Progenitor cell of endocrine pancreas (in vitro differentiated cells): Measurements from ENCODE around the gene SHROOM1. TPM values are rescaled to one million over a fixed set of nuclear protein-coding genes. Genes with fewer than 3 reads are reported as not detected.
A peak's percentile ranks its signal among the peaks of the same experiment; 100 is the strongest.

Experiments
- DNase-seq: peaks from one replicate; pipeline ENCODE4 v3.0.0; 2021; ENCODE audit warnings: low spot score; ENCODE audit not compliant: unreplicated experiment
- H3K27ac Mint-ChIP-seq: 2 replicates; pipeline ENCODE4 v1.8.0; 2021; ENCODE audit warnings: mild to moderate bottlenecking, moderate library complexity, mixed read lengths
- H3K27me3 Mint-ChIP-seq: 2 replicates; pipeline ENCODE4 v1.8.0; 2021; ENCODE audit warnings: mixed read lengths
- H3K36me3 Mint-ChIP-seq: 2 replicates; pipeline ENCODE4 v1.8.0; 2022; ENCODE audit warnings: mixed read lengths; ENCODE audit not compliant: insufficient read depth
- H3K4me1 Mint-ChIP-seq: 2 replicates; pipeline ENCODE4 v1.8.0; 2021; ENCODE audit warnings: low read depth, mixed read lengths
- H3K4me3 Mint-ChIP-seq: 2 replicates; pipeline ENCODE4 v1.8.0; 2021; ENCODE audit warnings: low read depth, mild to moderate bottlenecking, moderate library complexity, mixed read lengths
- H3K9me3 Mint-ChIP-seq: 2 replicates; pipeline ENCODE4 v1.8.0; 2021; ENCODE audit warnings: low read depth, mixed read lengths
- total RNA-seq: library from RNA; stranded (reverse); gene quantifications from 2 replicates; pipeline ENCODE4 v1.2.1, GENCODE V29; 2021
- TF ChIP-seq, protein P1 (sequence below): fragments of 200-600 bp; sonication (generic); IDR thresholded peaks from one replicate; pipeline ENCODE4 v1.5.0; 2021; ENCODE audit warnings: antibody characterized with exemption, mild to moderate bottlenecking; ENCODE audit not compliant: unreplicated experiment

Gene SHROOM1
- total RNA-seq, 1 donor from 2014 or later: 10.0 TPM

DNA sequence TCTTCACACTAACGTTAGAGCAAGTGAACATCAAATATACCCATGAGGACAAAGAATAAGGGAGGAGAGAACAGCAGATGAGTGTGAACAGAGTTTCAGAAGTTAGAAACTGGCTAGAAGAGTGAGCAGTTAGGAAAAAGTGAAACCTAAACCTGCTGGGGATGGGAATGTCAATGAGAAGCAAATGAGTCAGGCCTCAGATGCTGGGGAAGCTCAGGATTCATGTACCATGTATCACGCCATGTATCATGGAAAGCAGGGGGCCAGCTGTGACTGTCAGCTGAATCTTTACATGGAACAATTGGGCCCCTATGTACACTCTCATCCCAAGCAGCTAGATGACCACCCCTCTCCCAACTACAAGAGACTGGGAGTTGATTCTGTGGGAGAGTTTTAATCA is 19.6 kb upstream of the SHROOM1 start:
- Mint-ChIP-seq H3K4me1 (peaks cover 5% of the 10 kb centered on the region), H3K27ac (no peak overlapping the region), H3K9me3 (no peaks in the 10 kb centered on the region), H3K36me3 (no peaks in the 10 kb centered on the region), H3K4me3 (no peak overlapping the region), H3K27me3 (no peaks in the 10 kb centered on the region)
- DNase-seq: no peak
- TF ChIP-seq, protein P1, sequence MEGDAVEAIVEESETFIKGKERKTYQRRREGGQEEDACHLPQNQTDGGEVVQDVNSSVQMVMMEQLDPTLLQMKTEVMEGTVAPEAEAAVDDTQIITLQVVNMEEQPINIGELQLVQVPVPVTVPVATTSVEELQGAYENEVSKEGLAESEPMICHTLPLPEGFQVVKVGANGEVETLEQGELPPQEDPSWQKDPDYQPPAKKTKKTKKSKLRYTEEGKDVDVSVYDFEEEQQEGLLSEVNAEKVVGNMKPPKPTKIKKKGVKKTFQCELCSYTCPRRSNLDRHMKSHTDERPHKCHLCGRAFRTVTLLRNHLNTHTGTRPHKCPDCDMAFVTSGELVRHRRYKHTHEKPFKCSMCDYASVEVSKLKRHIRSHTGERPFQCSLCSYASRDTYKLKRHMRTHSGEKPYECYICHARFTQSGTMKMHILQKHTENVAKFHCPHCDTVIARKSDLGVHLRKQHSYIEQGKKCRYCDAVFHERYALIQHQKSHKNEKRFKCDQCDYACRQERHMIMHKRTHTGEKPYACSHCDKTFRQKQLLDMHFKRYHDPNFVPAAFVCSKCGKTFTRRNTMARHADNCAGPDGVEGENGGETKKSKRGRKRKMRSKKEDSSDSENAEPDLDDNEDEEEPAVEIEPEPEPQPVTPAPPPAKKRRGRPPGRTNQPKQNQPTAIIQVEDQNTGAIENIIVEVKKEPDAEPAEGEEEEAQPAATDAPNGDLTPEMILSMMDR: no peak

DNA sequence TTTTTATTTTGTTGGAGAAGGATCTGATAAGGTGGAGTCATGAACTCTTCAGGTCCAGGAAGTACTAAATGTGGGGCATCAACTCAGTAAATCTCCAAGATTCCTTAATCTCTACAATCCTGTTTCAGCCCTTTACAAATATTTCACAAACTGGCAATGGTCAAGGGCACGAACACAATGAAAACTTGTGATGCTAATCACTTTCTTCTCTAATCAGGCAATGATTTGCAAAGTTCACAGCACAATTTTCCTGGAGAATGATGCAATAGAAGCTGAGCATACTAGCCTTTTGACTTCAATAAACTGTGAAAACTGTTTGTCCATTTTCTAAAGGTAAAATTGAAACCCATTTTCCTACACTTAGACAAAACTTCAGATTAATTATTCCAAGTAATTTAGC is 18.9 kb upstream of the SHROOM1 start:
- Mint-ChIP-seq H3K9me3 (no peaks in the 10 kb centered on the region), H3K27me3 (no peaks in the 10 kb centered on the region), H3K4me1 (peaks cover 5% of the 10 kb centered on the region), H3K36me3 (no peaks in the 10 kb centered on the region), H3K4me3 (no peak overlapping the region), H3K27ac (peak overlapping the region; percentile 80)
- TF ChIP-seq, protein P1: no peak
- no peak for DNase-seq

DNA sequence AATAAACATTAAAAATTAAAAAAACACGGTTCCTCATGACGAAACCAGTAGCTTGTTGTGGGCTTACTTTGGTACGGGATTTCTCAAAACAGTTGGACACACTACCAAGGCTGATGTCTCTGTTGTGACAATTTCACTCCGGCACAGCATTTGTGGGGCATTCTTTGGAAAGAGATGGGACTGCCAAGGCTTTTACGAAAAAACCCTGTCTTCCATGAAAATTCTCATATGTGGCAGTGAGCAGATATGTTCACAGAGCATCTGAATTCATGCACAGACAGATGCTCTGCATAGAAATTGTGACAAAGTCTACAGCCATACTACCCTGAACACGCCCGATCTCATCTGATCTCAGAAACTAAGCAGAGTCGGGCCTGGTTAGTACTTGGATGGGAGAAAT is 17.8 kb upstream of the SHROOM1 start:
- Mint-ChIP-seq H3K9me3 (no peaks in the 10 kb centered on the region), H3K27ac (no peak overlapping the region), H3K27me3 (no peaks in the 10 kb centered on the region), H3K4me1 (peaks cover 2% of the 10 kb centered on the region), H3K36me3 (no peaks in the 10 kb centered on the region), H3K4me3 (no peak overlapping the region)
- TF ChIP-seq, protein P1: no peak
- no peak for DNase-seq

DNA sequence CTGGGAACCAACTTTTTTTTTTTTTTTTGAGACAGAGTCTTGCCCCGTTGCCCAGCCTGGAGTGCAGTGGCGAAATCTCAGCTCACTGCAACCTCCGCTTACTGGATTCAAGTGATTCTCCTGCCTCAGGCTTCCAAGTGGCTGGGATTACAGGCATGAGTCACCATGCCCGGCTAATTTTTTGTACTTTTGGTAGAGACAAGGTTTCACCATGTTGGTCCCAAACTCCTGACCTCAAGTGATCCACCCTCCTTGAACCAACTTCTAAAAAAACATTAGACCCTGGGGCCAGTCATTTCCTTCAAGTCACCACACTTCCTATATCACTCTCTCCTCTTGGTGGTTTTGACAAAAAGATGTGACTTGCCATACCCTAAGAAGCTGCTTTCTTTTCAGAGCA is 10.9 kb upstream of the SHROOM1 start:
- H3K4me1 Mint-ChIP-seq: peaks cover 6% of the 10 kb centered on the region
- DNase-seq: no peak
- no peaks in the 10 kb centered on the region for H3K9me3 Mint-ChIP-seq
- peaks cover 3% of the 10 kb centered on the region for H3K27me3 Mint-ChIP-seq
- H3K36me3 Mint-ChIP-seq: no peaks in the 10 kb centered on the region
- no peak overlapping the region for H3K27ac Mint-ChIP-seq
- no peak overlapping the region for H3K4me3 Mint-ChIP-seq
- TF ChIP-seq, protein P1: no peak

DNA sequence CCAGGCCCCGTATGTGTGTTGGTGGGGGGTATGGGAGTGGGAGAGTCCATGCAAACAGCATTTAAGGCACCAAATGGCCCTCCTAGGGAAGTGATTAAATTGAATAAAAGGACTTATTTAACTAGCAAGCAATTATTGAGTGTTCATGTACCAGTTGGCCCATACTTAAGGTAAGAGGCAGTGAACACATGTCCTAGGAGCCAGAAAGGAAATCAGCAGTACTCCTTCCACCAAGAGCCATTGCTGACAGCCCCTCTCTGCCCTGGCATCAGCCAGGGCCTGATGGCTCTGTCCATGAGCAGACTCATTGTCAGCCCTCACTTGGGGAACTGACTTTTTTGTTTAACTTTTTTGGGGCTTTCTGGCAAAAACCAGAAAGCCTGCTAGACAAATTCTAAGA is 10.4 kb upstream of the SHROOM1 start:
- Mint-ChIP-seq H3K9me3 (no peaks in the 10 kb centered on the region), H3K27me3 (peaks cover 3% of the 10 kb centered on the region), H3K36me3 (no peaks in the 10 kb centered on the region), H3K27ac (no peak overlapping the region), H3K4me3 (no peak overlapping the region), H3K4me1 (peaks cover 6% of the 10 kb centered on the region)
- DNase-seq: no peak
- TF ChIP-seq, protein P1: no peak
